Measurements from ENCODE around the gene CPLANE2. TPM values are rescaled to one million over a fixed set of nuclear protein-coding genes. Genes with fewer than 3 reads are reported as not detected.

The CPLANE2 gene
- total RNA-seq, 1 experiment from 2014 or later, result 4.2 TPM

DNA sequence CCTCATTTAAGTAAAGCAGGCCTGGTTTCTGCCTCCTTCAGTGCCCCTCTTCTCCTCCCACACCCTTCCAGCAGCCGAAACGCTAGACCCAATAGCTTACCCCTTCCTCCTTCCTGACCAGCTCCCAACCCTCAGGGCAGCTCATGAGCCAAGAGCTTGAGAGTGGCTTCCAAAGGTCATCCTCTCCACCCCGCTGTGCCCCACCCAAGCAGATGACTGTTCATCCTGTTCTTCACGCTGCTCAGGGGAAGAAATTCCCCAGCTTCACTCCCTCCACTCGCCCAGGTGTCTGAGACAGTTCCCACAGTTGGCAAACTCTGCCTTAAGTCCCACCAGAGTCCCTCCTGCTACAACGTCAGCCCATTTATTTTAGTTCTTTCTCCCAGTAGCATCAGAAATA is 48.0 kb downstream of the CPLANE2 start:
- Mint-ChIP-seq H3K4me1 (ENCODE audit: low read depth, unreplicated experiment) (peaks cover 19% of the 10 kb centered on the region), H3K27ac (ENCODE audit: unreplicated experiment) (no peak overlapping the region), H3K36me3 (ENCODE audit: insufficient read depth, unreplicated experiment) (no peaks in the 10 kb centered on the region), H3K9me3 (ENCODE audit: low read depth, unreplicated experiment) (no peaks in the 10 kb centered on the region), H3K27me3 (ENCODE audit: unreplicated experiment) (peaks cover 8% of the 10 kb centered on the region), H3K4me3 (ENCODE audit: low read depth, unreplicated experiment) (no peak overlapping the region)
- TF ChIP-seq, protein P1, sequence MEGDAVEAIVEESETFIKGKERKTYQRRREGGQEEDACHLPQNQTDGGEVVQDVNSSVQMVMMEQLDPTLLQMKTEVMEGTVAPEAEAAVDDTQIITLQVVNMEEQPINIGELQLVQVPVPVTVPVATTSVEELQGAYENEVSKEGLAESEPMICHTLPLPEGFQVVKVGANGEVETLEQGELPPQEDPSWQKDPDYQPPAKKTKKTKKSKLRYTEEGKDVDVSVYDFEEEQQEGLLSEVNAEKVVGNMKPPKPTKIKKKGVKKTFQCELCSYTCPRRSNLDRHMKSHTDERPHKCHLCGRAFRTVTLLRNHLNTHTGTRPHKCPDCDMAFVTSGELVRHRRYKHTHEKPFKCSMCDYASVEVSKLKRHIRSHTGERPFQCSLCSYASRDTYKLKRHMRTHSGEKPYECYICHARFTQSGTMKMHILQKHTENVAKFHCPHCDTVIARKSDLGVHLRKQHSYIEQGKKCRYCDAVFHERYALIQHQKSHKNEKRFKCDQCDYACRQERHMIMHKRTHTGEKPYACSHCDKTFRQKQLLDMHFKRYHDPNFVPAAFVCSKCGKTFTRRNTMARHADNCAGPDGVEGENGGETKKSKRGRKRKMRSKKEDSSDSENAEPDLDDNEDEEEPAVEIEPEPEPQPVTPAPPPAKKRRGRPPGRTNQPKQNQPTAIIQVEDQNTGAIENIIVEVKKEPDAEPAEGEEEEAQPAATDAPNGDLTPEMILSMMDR (IDR thresholded peaks at IDR 0.05; ENCODE audit: unreplicated experiment), result no peak
- BruUV-seq (replicated peaks), result no TSS peak
- intact Hi-C loops (cut with micrococcal nuclease; ENCODE audit: unreplicated experiment), result no loop called here
- CTCF ChIA-PET, result interaction anchor here (0.7 to 2.4 kb wide), 4 partner anchors 42 to 110 kb away, joined by 3 to 18 read pairs (median 9); no protein-coding TSS in a partner anchor
- DNase-seq, result no peak

DNA sequence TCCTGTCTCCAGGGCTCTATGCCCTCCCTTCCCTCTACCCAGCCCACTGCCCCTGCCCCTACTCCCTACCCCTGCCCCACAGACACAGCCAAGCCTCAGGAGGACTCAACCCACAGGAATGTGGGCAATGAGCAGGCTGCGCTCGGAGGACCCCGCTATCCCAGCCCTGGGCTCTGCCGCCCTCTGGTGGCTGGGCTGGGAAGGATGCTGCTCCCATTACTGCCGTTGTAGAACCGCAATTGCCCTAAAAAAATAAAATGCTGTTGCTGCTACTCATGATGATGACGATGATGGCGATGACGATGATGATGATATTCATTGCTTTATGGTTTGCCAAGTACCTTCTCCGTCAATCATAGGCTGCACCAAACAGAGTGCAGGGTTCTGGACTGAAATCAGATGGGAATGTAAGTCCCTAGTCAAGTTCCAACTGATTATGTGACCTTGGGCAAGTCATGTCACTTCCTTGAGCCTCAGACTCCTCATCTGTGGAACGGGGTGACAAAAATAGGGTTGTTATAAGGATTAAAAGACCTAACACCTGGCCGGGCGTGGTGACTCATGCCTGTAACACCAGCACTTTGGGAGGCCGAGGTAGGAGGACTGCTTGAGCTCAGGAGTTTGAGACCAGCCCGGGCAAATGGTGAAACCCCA is 49.1 kb downstream of the CPLANE2 start:
- CTCF ChIA-PET, result interaction anchor here (0.9 to 2.4 kb wide), 4 partner anchors 48 to 109 kb away, joined by 4 to 19 read pairs (median 12); no protein-coding TSS in a partner anchor
- DNase-seq, result peak; percentile 81
- Mint-ChIP-seq H3K9me3 (ENCODE audit: low read depth, unreplicated experiment) (no peaks in the 10 kb centered on the region), H3K4me3 (ENCODE audit: low read depth, unreplicated experiment) (no peak overlapping the region), H3K27ac (ENCODE audit: unreplicated experiment) (no peak overlapping the region), H3K4me1 (ENCODE audit: low read depth, unreplicated experiment) (peaks cover 31% of the 10 kb centered on the region), H3K27me3 (ENCODE audit: unreplicated experiment) (peaks cover 8% of the 10 kb centered on the region), H3K36me3 (ENCODE audit: insufficient read depth, unreplicated experiment) (no peaks in the 10 kb centered on the region)
- intact Hi-C loops (cut with micrococcal nuclease; ENCODE audit: unreplicated experiment), result loop anchor here (1.0 kb wide), 1 partner anchor 106 kb away; no protein-coding TSS in a partner anchor
- TF ChIP-seq, protein P1 (IDR thresholded peaks at IDR 0.05; ENCODE audit: unreplicated experiment), result peak; percentile 85
- no TSS peak for BruUV-seq (replicated peaks)

DNA sequence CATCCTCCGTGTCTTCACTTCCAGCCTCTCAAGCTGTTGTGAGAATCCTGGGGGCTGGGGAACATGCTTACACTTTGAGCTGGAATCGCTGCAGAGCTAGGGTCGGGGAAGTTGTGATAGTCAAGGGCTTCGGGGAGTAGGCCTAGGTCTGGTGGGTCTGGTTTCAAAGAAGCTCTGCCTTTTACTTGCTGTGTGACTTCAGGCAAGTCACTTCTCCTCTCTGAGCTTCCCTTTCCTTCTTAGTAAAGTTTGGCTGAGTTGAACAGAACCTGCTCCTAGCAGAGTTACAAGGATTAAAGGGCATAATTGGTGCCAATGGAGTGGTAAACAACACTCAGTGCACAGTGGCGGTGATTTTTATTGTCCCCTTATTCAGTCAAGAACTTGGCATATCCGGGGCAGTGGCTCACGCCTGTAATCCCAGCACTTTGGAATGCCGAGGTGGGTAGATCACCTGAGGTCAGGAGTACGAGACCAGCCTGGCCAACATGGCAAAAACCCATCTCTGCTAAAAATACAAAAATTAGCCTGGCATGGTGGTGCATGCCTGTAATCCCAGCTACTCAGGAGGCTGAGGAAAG is 50.2 kb downstream of the CPLANE2 start:
- peaks cover 8% of the 10 kb centered on the region for H3K27me3 Mint-ChIP-seq (ENCODE audit: unreplicated experiment)
- H3K27ac Mint-ChIP-seq (ENCODE audit: unreplicated experiment), result no peak overlapping the region
- intact Hi-C loops (cut with micrococcal nuclease; ENCODE audit: unreplicated experiment), result loop anchor here (1.0 kb wide), 1 partner anchor 104 kb away; no protein-coding TSS in a partner anchor
- CTCF ChIA-PET, result interaction anchor here (0.7 to 2.0 kb wide), 3 partner anchors 30 to 108 kb away, joined by 3 to 19 read pairs (median 4); no protein-coding TSS in a partner anchor
- DNase-seq, result no peak
- H3K4me1 Mint-ChIP-seq (ENCODE audit: low read depth, unreplicated experiment), result peaks cover 31% of the 10 kb centered on the region
- BruUV-seq (replicated peaks), result no TSS peak
- TF ChIP-seq, protein P1 (IDR thresholded peaks at IDR 0.05; ENCODE audit: unreplicated experiment), result no peak
- H3K9me3 Mint-ChIP-seq (ENCODE audit: low read depth, unreplicated experiment), result no peaks in the 10 kb centered on the region
- peaks cover 5% of the 10 kb centered on the region for H3K36me3 Mint-ChIP-seq (ENCODE audit: insufficient read depth, unreplicated experiment)
- H3K4me3 Mint-ChIP-seq (ENCODE audit: low read depth, unreplicated experiment), result no peak overlapping the region

DNA sequence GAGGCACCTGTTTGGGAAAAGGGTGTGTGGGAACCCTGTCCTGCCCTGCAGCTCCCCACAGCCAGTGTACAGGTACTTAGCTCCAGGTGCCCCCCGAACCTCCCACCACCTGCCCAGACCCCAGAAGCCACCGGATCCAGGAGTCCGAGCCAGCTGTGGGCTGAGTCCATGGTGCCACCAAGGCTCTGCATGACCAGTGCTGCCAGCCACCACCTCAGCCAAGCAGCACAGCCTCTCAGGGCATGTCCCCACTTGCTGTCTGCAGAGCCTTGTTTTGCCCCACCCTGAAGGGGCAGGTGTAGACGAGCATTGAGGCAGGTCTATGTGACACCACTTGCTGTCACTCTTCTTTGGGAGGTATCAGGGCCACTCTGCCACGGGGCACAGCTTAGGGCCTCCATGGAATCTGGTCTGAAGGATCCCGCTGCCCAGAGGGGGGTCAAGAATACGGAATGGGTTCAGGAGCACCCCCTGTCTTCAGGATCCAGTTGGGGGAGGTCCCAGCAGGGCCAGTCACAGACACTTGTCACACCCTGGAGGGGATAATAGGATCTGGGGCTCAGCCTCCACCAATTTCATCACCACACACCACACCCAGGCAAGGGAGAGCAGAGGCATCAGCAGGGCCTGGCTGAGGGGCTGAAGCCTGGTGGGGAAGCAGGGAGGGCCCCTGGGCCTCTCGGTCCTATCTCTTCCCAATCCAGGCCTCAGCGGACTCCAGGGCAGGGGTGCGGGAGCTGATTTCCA is 52.3 kb downstream of the CPLANE2 start:
- no peak for DNase-seq
- no peak overlapping the region for H3K4me3 Mint-ChIP-seq (ENCODE audit: low read depth, unreplicated experiment)
- no peaks in the 10 kb centered on the region for H3K9me3 Mint-ChIP-seq (ENCODE audit: low read depth, unreplicated experiment)
- CTCF ChIA-PET, result interaction anchor here (0.7 kb wide), 1 partner anchor 70 kb away, joined by 3 read pairs; no protein-coding TSS in a partner anchor
- intact Hi-C loops (cut with micrococcal nuclease; ENCODE audit: unreplicated experiment), result no loop called here
- no TSS peak for BruUV-seq (replicated peaks)
- H3K4me1 Mint-ChIP-seq (ENCODE audit: low read depth, unreplicated experiment), result peaks cover 31% of the 10 kb centered on the region
- TF ChIP-seq, protein P1 (IDR thresholded peaks at IDR 0.05; ENCODE audit: unreplicated experiment), result no peak
- H3K36me3 Mint-ChIP-seq (ENCODE audit: insufficient read depth, unreplicated experiment), result peaks cover 8% of the 10 kb centered on the region
- no peaks in the 10 kb centered on the region for H3K27me3 Mint-ChIP-seq (ENCODE audit: unreplicated experiment)
- H3K27ac Mint-ChIP-seq (ENCODE audit: unreplicated experiment), result no peak overlapping the region

Data from Calu3 (cell line).